ENCODE results near the gene MAFF.

Gene MAFF

GRCh38 chr22:38236786-38237185 lies 35.0 kb downstream of the MAFF start:
- Histone ChIP-seq H3K36me3 (ENCODE audit: insufficient read depth, low read length) (peaks cover 19% of the 10 kb centered on the region), H3K9me3 (ENCODE audit: insufficient read depth, low read length, severe bottlenecking) (no peaks in the 10 kb centered on the region), H2AFZ (ENCODE audit: low read depth, low read length) (no peak overlapping the region), H4K20me1 (ENCODE audit: insufficient read depth, low read length) (no peaks in the 10 kb centered on the region; the same call in 1 of the 2 replicates), H3K79me2 (ENCODE audit: insufficient read depth, low read length) (no peaks in the 10 kb centered on the region), H3K9ac (ENCODE audit: low read depth, low read length) (no peak overlapping the region), H3K27me3 (ENCODE audit: insufficient read depth, low read length, poor library complexity) (no peaks in the 10 kb centered on the region), H3K4me2 (ENCODE audit: insufficient read depth, low read length) (no peak overlapping the region), H3K4me3 (ENCODE audit: low read depth in 1 of 2, low read length in 2 of 2) (no peak overlapping the region), H3K4me1 (ENCODE audit: insufficient read depth, low read length) (no peaks in the 10 kb centered on the region), H3K27ac (ENCODE audit: low read length) (no peak overlapping the region)
- no peak for TF ChIP-seq EZH2 (IDR thresholded peaks at IDR 0.05; ENCODE audit: borderline replicate concordance, low read depth, low read length, severe bottlenecking)
- TF ChIP-seq CTCF (IDR thresholded peaks at IDR 0.05; ENCODE audit: borderline replicate concordance, extremely low read depth, low read length, poor library complexity, severe bottlenecking) = no peak
- DNase-seq (no peak), ATAC-seq (ENCODE audit: insufficient read depth, low read depth) (no peak)

DNA sequence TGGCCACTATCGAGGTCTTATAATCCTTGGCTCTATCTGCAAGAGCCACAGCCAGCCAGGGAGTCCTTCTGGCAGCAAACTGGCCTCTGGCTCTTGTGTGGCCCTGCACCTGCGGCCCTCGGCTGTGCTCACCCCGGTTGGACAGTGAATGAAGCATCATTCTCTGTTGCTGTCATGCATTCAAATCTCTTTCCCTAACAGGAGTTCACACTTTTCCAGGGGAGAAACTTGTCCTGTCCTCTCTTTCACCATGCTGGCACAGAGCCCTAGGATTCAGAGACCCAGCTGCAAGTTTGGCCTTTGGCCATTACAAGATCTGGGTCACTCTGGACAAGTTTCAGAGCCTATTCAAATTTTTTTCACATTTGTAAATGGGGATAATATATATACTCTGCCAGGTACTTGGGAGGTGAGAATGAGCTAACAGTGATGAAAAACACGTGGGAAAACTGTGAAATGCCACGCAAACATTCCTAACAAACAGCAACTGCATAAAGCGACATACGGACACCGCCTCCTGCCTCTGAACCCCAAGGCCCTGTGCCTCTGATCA lies 36.8 kb downstream of the MAFF start:
- H3K4me1 ChIP-seq (ENCODE audit: insufficient read depth, low read length) = no peaks in the 10 kb centered on the region
- H3K4me2 ChIP-seq (ENCODE audit: insufficient read depth, low read length) = no peak overlapping the region
- TF ChIP-seq CTCF (IDR thresholded peaks at IDR 0.05; ENCODE audit: borderline replicate concordance, extremely low read depth, low read length, poor library complexity, severe bottlenecking) (no peak), EZH2 (IDR thresholded peaks at IDR 0.05; ENCODE audit: borderline replicate concordance, low read depth, low read length, severe bottlenecking) (no peak)
- H3K27me3 ChIP-seq (ENCODE audit: insufficient read depth, low read length, poor library complexity) = no peaks in the 10 kb centered on the region
- H3K9me3 ChIP-seq (ENCODE audit: insufficient read depth, low read length, severe bottlenecking) = no peaks in the 10 kb centered on the region
- H3K27ac ChIP-seq (ENCODE audit: low read length) = no peak overlapping the region
- no peak overlapping the region for H3K4me3 ChIP-seq (ENCODE audit: low read depth in 1 of 2, low read length in 2 of 2)
- no peaks in the 10 kb centered on the region for H3K79me2 ChIP-seq (ENCODE audit: insufficient read depth, low read length)
- no peak for DNase-seq
- no peak for ATAC-seq (ENCODE audit: insufficient read depth, low read depth)
- peaks cover 15% of the 10 kb centered on the region for H3K36me3 ChIP-seq (ENCODE audit: insufficient read depth, low read length)
- no peaks in the 10 kb centered on the region; the same call in 1 of the 2 replicates for H4K20me1 ChIP-seq (ENCODE audit: insufficient read depth, low read length)
- no peak overlapping the region for H3K9ac ChIP-seq (ENCODE audit: low read depth, low read length)
- H2AFZ ChIP-seq (ENCODE audit: low read depth, low read length) = no peak overlapping the region

- Histone ChIP-seq H3K27me3 (ENCODE audit: insufficient read depth, low read length, poor library complexity) (no peaks in the 10 kb centered on the region), H3K36me3 (ENCODE audit: insufficient read depth, low read length) (peaks cover 18% of the 10 kb centered on the region), H3K79me2 (ENCODE audit: insufficient read depth, low read length) (no peaks in the 10 kb centered on the region), H3K4me1 (ENCODE audit: insufficient read depth, low read length) (no peaks in the 10 kb centered on the region), H3K4me3 (ENCODE audit: low read depth in 1 of 2, low read length in 2 of 2) (no peak overlapping the region), H2AFZ (ENCODE audit: low read depth, low read length) (no peak overlapping the region), H3K9me3 (ENCODE audit: insufficient read depth, low read length, severe bottlenecking) (no peaks in the 10 kb centered on the region), H3K9ac (ENCODE audit: low read depth, low read length) (no peak overlapping the region), H3K27ac (ENCODE audit: low read length) (no peak overlapping the region), H3K4me2 (ENCODE audit: insufficient read depth, low read length) (no peak overlapping the region), H4K20me1 (ENCODE audit: insufficient read depth, low read length) (no peaks in the 10 kb centered on the region; the same call in 1 of the 2 replicates)
- DNase-seq (no peak), ATAC-seq (ENCODE audit: insufficient read depth, low read depth) (no peak)
- TF ChIP-seq CTCF (IDR thresholded peaks at IDR 0.05; ENCODE audit: borderline replicate concordance, extremely low read depth, low read length, poor library complexity, severe bottlenecking) (no peak), EZH2 (IDR thresholded peaks at IDR 0.05; ENCODE audit: borderline replicate concordance, low read depth, low read length, severe bottlenecking) (no peak)
Observed at GRCh38 chr22:38239101-38239761, 37.4 kb downstream of the MAFF start.
